Tibial nerve (tissue), 4 donors: ENCODE data around the gene CD81. TPM values are rescaled to one million over a fixed set of nuclear protein-coding genes. Genes with fewer than 3 reads are reported as not detected.

ENCODE experiments used
- DNase-seq, 2 donors: peaks; one replicate each; pipeline ENCODE4 v3.0.0-alpha.2; 2019; ENCODE audit warnings: low spot score in 2 of 2
- H3K27ac ChIP-seq, 4 donors: fragments of 200-600 bp; sonication (generic) in 3 of 4; one replicate each; pipeline ENCODE4 v1.5.1; 2017 to 2019; ENCODE audit warnings: mild to moderate bottlenecking in 1 of 4
- H3K27me3 ChIP-seq, 2 donors: fragments of 200-600 bp; sonication (generic) in 1 of 2; one replicate each; pipeline versions ENCODE4 v1.5.1 to v1.6.0; 2017 to 2019
- H3K36me3 ChIP-seq, 3 donors: fragments of 200-600 bp; sonication (generic); one replicate each; pipeline ENCODE4 v1.5.1; 2018 to 2019
- H3K4me1 ChIP-seq, 4 donors: fragments of 200-600 bp; sonication (generic) in 3 of 4; one replicate each; pipeline ENCODE4 v1.5.1; 2017 to 2019
- H3K4me3 ChIP-seq, 4 donors: fragments of 200-600 bp; sonication (generic) in 3 of 4; one replicate each; pipeline ENCODE4 v1.5.1; 2017 to 2019; ENCODE audit warnings: mild to moderate bottlenecking in 1 of 4, moderate library complexity in 1 of 4
- H3K9me3 ChIP-seq, 4 donors: fragments of 200-600 bp; sonication (generic) in 3 of 4; one replicate each; pipeline ENCODE4 v1.5.1; 2017 to 2019
- EP300 ChIP-seq, 2 donors: sonication (generic); formaldehyde crosslinking; IDR thresholded peaks; one replicate each; pipeline ENCODE4 v1.6.1; 2017; ENCODE audit warnings: antibody characterized with exemption in 2 of 2, mild to moderate bottlenecking in 1 of 2
- POLR2A ChIP-seq, 2 donors: fragments of 450-650 bp; IDR thresholded peaks; one replicate each; pipeline ENCODE4 v1.6.1; 2017; ENCODE audit warnings: antibody characterized with exemption in 2 of 2, mild to moderate bottlenecking in 2 of 2, moderate library complexity in 2 of 2
- WGBS, 2 donors: methylation state at CpG; one replicate each; pipeline ENCODE4 v1.1.5; 2018; 5-methylcytosine and 5-hydroxymethylcytosine counted together
- total RNA-seq, 4 donors: library from RNA; depleted of rRNA; stranded (reverse); fragments of >200 nt; gene quantifications; one replicate each; pipeline ENCODE4 v1.1.0, GENCODE V29; 2016
- TF ChIP-seq, protein P1 (sequence below), 5 experiments: fragments of 200-600 bp in 3 of 5; fragments of 450-650 bp in 2 of 5; sonication (generic) in 3 of 5; IDR thresholded peaks; one replicate each; pipeline ENCODE4 v1.5.1; 2016 to 2019; ENCODE audit warnings: antibody characterized with exemption in 5 of 5, mild to moderate bottlenecking in 3 of 5, moderate library complexity in 2 of 5

CD81 gene
- total RNA-seq, 4 donors from 2014 or later: 650 to 822 (median 674) TPM

DNA sequence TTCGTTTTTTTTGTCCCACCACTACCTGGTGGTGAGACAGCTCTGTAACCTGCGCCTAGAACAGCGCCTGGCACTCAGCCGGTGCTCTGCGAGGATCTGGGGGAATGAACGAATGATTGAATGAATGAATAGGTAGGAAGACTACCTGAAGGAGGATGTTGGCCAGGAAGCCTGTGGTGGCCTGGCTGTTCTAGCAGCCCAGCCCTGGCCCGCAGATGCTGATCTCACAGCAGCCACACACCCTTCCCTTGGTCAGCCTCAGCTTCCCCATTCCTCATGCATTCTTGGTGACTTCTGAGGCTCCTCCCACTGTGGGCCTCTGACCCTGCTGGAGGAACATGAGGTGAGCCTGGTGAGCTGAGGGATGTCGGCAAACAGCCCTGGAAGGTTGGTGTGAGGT is 63.5 kb downstream of the CD81 start:
- Histone ChIP-seq H3K4me1 (peaks cover 0 to 12% (median 0%) of the 10 kb centered on the region in 4 donors), H3K9me3 (peaks cover 0 to 20% (median 0%) of the 10 kb centered on the region in 4 donors), H3K27ac (no peak overlapping the region), H3K36me3 (no peaks in the 10 kb centered on the region), H3K4me3 (no peak overlapping the region), H3K27me3 (peaks cover 0 to 51% of the 10 kb centered on the region in 2 donors)
- WGBS, 2 donors: 76 to 82% methylated on average over 8 of the region's 8 CpGs
- no peak for TF ChIP-seq POLR2A (IDR thresholded peaks at IDR 0.05)
- TF ChIP-seq, protein P1, sequence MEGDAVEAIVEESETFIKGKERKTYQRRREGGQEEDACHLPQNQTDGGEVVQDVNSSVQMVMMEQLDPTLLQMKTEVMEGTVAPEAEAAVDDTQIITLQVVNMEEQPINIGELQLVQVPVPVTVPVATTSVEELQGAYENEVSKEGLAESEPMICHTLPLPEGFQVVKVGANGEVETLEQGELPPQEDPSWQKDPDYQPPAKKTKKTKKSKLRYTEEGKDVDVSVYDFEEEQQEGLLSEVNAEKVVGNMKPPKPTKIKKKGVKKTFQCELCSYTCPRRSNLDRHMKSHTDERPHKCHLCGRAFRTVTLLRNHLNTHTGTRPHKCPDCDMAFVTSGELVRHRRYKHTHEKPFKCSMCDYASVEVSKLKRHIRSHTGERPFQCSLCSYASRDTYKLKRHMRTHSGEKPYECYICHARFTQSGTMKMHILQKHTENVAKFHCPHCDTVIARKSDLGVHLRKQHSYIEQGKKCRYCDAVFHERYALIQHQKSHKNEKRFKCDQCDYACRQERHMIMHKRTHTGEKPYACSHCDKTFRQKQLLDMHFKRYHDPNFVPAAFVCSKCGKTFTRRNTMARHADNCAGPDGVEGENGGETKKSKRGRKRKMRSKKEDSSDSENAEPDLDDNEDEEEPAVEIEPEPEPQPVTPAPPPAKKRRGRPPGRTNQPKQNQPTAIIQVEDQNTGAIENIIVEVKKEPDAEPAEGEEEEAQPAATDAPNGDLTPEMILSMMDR (IDR thresholded peaks at IDR 0.05): no peak
- no peak for TF ChIP-seq EP300 (IDR thresholded peaks at IDR 0.05)
- no peak for DNase-seq

DNA sequence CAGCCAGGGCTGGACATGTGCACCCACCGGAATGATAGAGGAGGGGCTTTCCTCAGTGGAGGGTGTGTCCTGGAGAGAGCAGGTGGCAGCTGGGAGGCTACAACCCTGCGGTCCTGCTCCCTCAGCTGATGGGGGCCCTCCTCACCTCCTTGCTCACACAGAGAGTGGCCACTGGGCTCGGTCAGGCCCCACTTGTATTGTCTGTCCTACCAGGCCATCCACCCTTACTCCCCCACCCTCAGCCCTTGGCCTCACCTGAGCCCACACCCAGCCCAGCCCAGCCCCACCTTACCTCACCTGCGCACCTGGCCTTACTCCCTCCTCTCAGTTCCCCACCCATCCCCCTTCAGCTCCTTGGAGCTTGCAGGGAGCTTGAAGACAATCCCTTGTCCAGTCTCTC is 64.1 kb downstream of the CD81 start:
- H3K27me3 ChIP-seq: peaks cover 0 to 53% of the 10 kb centered on the region in 2 donors
- no peak overlapping the region for H3K27ac ChIP-seq
- TF ChIP-seq, protein P1 (IDR thresholded peaks at IDR 0.05): no peak
- no peak for TF ChIP-seq EP300 (IDR thresholded peaks at IDR 0.05)
- no peak for TF ChIP-seq POLR2A (IDR thresholded peaks at IDR 0.05)
- peaks cover 0 to 20% (median 0%) of the 10 kb centered on the region in 4 donors for H3K9me3 ChIP-seq
- no peak overlapping the region for H3K4me3 ChIP-seq
- H3K4me1 ChIP-seq: peaks cover 0 to 15% (median 2%) of the 10 kb centered on the region in 4 donors
- DNase-seq: no peak
- WGBS, 2 donors: 62 to 72% methylated on average over 3 to 4 of the region's 4 CpGs
- H3K36me3 ChIP-seq: no peaks in the 10 kb centered on the region

DNA sequence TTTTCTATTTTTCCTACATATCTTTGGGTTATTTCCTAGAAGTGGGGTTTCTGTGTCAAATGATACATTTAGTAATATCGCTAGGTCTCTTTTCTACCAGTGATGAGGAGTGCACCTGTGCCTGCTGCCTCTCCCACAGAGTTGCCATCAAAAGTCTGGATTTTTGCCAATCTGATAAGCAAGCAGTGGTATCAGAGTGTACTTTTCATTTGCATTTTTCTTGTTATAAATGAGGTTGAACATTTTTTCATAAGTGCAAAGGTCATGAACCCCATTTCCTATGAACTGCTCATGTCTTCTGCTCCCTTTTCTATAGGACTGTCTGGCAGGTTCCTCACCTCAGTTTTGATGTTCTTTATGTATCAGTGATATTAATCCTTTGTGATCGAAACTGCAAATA is 65.5 kb downstream of the CD81 start:
- no peak for TF ChIP-seq EP300 (IDR thresholded peaks at IDR 0.05)
- TF ChIP-seq POLR2A (IDR thresholded peaks at IDR 0.05): no peak
- TF ChIP-seq, protein P1 (IDR thresholded peaks at IDR 0.05): no peak
- no peak overlapping the region for H3K27ac ChIP-seq
- peaks cover 0 to 17% (median 8%) of the 10 kb centered on the region in 4 donors for H3K4me1 ChIP-seq
- peaks cover 0 to 20% (median 0%) of the 10 kb centered on the region in 4 donors for H3K9me3 ChIP-seq
- H3K27me3 ChIP-seq: peaks cover 0 to 53% of the 10 kb centered on the region in 2 donors
- WGBS, 2 donors: 90 to 92% methylated on average over 2 of the region's 2 CpGs
- H3K36me3 ChIP-seq: no peaks in the 10 kb centered on the region
- DNase-seq: no peak
- no peak overlapping the region for H3K4me3 ChIP-seq

DNA sequence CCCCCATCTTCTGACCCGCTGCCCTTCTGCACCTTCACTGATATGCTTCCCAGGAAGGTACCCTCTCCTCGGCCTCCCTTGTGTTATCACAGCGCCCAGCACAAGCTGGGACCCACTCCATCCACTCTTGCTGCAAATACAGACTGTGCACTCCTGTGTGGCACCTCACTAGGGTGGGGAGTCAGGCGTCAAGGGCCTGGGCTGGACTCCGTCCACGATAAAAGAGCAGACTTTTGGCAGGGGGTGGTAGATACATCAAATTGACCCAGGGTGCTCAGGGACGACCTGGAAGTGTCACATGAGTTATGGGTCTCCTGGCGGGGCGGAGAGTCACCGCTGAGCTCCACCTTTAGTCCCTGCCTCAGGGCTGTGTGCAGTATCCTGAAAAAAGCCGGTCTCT is 66.3 kb downstream of the CD81 start:
- no peak overlapping the region for H3K27ac ChIP-seq
- peaks cover 0 to 19% (median 8%) of the 10 kb centered on the region in 4 donors for H3K4me1 ChIP-seq
- H3K4me3 ChIP-seq: no peak overlapping the region
- WGBS, 2 donors: 60 to 61% methylated on average over 10 to 11 of the region's 11 CpGs
- H3K27me3 ChIP-seq: peaks cover 0 to 59% of the 10 kb centered on the region in 2 donors
- no peaks in the 10 kb centered on the region for H3K36me3 ChIP-seq
- H3K9me3 ChIP-seq: peaks cover 0 to 15% (median 0%) of the 10 kb centered on the region in 4 donors
- TF ChIP-seq EP300 (IDR thresholded peaks at IDR 0.05) (no peak), POLR2A (IDR thresholded peaks at IDR 0.05) (no peak)
- TF ChIP-seq, protein P1 (IDR thresholded peaks at IDR 0.05): no peak
- no peak for DNase-seq

DNA sequence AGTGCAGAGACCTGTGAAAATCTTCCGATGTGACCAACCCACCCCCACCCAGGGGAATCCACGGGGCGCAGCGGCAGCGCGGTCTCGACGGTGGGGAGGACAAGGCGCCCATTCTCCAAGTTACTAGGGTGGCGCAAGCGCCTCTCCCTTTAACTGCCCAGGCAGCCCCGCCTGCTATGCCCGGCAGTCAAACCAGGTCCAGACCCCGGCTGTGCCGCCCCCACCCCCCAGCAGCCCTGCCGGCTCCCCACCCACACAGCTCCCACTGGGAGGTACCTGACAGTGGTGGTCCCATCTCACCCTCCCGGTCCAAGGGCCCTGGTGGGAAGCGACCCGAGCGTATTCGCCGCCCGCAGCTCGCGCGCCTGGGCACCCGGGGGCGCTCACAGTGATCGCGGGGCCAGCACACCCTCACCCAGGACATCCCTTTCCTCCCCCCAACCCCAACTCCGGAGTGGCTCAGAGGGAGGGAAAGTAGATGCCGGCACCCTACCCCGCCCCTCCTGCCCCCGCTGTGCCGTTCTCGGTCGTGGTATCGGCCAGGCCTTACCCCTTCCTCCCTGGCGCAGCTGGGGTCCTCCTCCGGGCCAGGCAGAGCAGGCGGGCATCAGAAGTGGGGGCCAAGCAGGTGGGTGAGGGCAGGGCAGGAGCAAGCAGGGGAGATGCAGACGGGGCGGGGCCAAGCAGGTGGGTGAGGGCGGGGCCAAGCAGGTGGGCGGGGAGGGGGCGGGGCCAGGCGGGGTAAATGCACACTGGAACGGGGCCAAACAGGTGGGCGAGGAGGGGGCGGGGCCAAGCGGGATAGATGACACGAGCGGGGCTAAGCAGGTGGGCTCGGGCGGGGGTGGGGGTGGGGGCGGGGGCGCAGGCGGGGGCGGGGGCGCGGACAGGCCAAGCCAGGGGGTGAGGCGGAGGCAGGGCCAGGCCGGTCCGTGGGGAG is 67.0 kb downstream of the CD81 start, which contains the start of gene TRPM5:
Gene TRPM5 (minus strand): TSS at position 634 of the 940 bp plus-strand sequence. CDS start 21,478 bp downstream, outside the sequence.
- peaks cover 0 to 10% (median 0%) of the 10 kb centered on the region in 4 donors for H3K9me3 ChIP-seq
- peaks cover 0 to 64% of the 10 kb centered on the region in 2 donors for H3K27me3 ChIP-seq
- WGBS, 2 donors: 11 to 14% methylated on average over 24 to 49 of the region's 64 CpGs
- no peaks in the 10 kb centered on the region for H3K36me3 ChIP-seq
- peak within 1 kb of the TSS in 1 of 4 donors; percentile 68 for H3K27ac ChIP-seq
- no peak for DNase-seq
- H3K4me3 ChIP-seq: peak within 1 kb of the TSS in 3 of 4 donors; percentile 9 to 49 (median 49)
- TF ChIP-seq POLR2A (IDR thresholded peaks at IDR 0.05) (no peak), EP300 (IDR thresholded peaks at IDR 0.05) (no peak)
- TF ChIP-seq, protein P1 (IDR thresholded peaks at IDR 0.05): no peak
- peaks cover 0 to 19% (median 8%) of the 10 kb centered on the region in 4 donors for H3K4me1 ChIP-seq
